ENCODE data around the gene GAK. TPM values are rescaled to one million over a fixed set of nuclear protein-coding genes. Genes with fewer than 3 reads are reported as not detected.

GAK gene
- total and polyA plus RNA-seq, 2 donors from 2014 or later: 92.0 to 124 TPM

DNA sequence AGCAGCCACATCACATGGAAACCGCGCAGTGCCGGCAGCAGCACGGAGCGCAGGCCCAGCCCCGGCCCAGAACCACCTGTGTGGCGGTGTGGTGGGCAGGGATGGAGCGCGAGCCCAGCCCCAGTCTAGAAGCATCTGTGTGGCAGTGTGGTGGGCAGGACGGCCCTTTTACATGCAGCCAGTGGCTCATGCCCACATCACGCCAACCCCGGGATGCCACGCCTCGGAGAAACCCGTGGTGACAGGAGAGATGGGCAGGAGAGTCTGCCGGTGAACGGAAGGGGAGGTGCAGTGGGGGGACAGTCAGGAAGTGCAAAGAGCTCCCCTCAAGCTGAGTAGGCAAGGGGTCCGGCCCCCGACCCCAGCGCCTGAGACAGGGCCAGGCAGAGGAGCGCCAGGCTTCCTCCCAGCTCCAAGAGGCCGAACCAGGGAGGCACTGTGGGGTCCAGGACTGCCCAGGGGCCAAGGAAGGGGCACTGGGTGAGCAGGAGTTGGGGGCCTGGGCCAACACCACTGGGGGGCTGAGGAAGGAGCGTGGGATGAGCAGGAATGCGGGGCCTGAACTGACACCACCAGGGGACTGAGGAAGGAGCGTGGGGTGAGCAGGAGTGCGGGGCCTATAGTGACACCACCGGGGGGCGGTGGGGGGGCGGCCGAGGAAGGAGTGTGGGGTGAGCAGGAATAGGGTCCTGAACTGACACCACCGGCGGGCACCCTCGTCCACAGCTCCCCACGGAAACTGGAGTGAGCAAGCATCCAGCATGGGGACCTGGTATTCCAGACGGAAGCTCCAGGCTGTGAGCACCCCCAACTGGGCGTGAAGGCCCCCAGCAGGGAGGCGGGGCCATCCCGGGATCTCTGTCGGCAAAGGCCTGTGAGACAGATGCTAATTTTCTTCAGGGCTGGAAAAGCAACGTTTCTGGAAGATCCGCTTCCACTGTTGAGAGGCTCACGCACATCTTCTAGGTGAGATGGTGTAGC is 28.8 kb downstream of the GAK start:
- no peak overlapping the region for H3K27ac ChIP-seq (ENCODE audit: low read depth in 2 of 2, low read length in 2 of 2)
- H3K4me1 ChIP-seq (ENCODE audit: control insufficient read depth in 2 of 3, insufficient read depth in 2 of 3, low read depth in 1 of 3, low read length in 3 of 3): no peaks in the 10 kb centered on the region
- intact Hi-C loops (cut with DNase I): no loop called here
- no peaks in the 10 kb centered on the region for H3K9me3 ChIP-seq (ENCODE audit: control insufficient read depth in 2 of 3, insufficient read depth in 1 of 3, low read length in 3 of 3)
- FAIRE-seq (no peak), DNase-seq (peak in 1 of 5 donors; percentile 64)
- no peak for TF ChIP-seq CTCF (IDR thresholded peaks at IDR 0.05; ENCODE audit: borderline replicate concordance, extremely low read depth, insufficient read depth)
- H3K9ac ChIP-seq (ENCODE audit: low read length in 3 of 3): no peak overlapping the region
- no peaks in the 10 kb centered on the region for H3K27me3 ChIP-seq (ENCODE audit: control insufficient read depth, insufficient read depth, low read length)
- H3K4me3 ChIP-seq (ENCODE audit: low read length in 3 of 3): no peak overlapping the region
- no peaks in the 10 kb centered on the region for H3K36me3 ChIP-seq (ENCODE audit: control insufficient read depth in 2 of 3, insufficient read depth in 3 of 3, low read length in 3 of 3)

- H3K9me3 ChIP-seq (ENCODE audit: control insufficient read depth in 2 of 3, insufficient read depth in 1 of 3, low read length in 3 of 3): no peaks in the 10 kb centered on the region
- intact Hi-C loops (cut with DNase I): no loop called here
- H3K4me1 ChIP-seq (ENCODE audit: control insufficient read depth in 2 of 3, insufficient read depth in 2 of 3, low read depth in 1 of 3, low read length in 3 of 3): no peaks in the 10 kb centered on the region
- TF ChIP-seq CTCF (IDR thresholded peaks at IDR 0.05; ENCODE audit: borderline replicate concordance, extremely low read depth, insufficient read depth): no peak
- no peak overlapping the region for H3K27ac ChIP-seq (ENCODE audit: low read depth in 2 of 2, low read length in 2 of 2)
- H3K27me3 ChIP-seq (ENCODE audit: control insufficient read depth, insufficient read depth, low read length): no peaks in the 10 kb centered on the region
- no peak overlapping the region for H3K4me3 ChIP-seq (ENCODE audit: low read length in 3 of 3)
- H3K36me3 ChIP-seq (ENCODE audit: control insufficient read depth in 2 of 3, insufficient read depth in 3 of 3, low read length in 3 of 3): peaks cover 0 to 10% (median 7%) of the 10 kb centered on the region in 3 donors
- no peak for FAIRE-seq
- H3K9ac ChIP-seq (ENCODE audit: low read length in 3 of 3): no peak overlapping the region
- peak in 1 of 5 donors; percentile 63 for DNase-seq
Observed at GRCh38 chr4:901192-901910, 30.8 kb downstream of the GAK start.

DNA sequence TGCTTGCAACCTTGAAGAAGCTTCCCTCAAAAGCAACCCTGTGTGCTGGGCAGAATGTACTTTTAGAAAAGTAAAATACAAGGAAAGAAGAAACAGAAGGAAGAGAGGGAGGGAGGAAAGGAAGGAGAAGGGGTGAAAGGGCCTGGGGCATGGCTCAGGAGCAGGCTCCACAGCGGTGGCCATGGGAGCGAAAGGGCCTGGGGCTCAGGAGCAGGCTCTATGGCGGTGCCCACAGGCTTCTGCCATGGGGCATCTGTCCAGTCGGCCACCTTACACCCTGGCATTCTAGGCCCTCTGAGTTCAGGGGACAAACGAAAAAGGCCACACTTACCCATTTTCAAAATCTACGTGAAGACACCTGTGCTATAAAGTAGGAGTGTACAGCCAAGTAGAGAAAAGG is 31.4 kb downstream of the GAK start:
- TF ChIP-seq CTCF (IDR thresholded peaks at IDR 0.05; ENCODE audit: borderline replicate concordance, extremely low read depth, insufficient read depth): no peak
- H3K27ac ChIP-seq (ENCODE audit: low read depth in 2 of 2, low read length in 2 of 2): no peak overlapping the region
- H3K9ac ChIP-seq (ENCODE audit: low read length in 3 of 3): no peak overlapping the region
- H3K4me3 ChIP-seq (ENCODE audit: low read length in 3 of 3): no peak overlapping the region
- H3K4me1 ChIP-seq (ENCODE audit: control insufficient read depth in 2 of 3, insufficient read depth in 2 of 3, low read depth in 1 of 3, low read length in 3 of 3): no peaks in the 10 kb centered on the region
- H3K27me3 ChIP-seq (ENCODE audit: control insufficient read depth, insufficient read depth, low read length): no peaks in the 10 kb centered on the region
- FAIRE-seq (no peak), DNase-seq (peak in 1 of 5 donors; percentile 52)
- no peaks in the 10 kb centered on the region for H3K9me3 ChIP-seq (ENCODE audit: control insufficient read depth in 2 of 3, insufficient read depth in 1 of 3, low read length in 3 of 3)
- peaks cover 0 to 10% (median 7%) of the 10 kb centered on the region in 3 donors for H3K36me3 ChIP-seq (ENCODE audit: control insufficient read depth in 2 of 3, insufficient read depth in 3 of 3, low read length in 3 of 3)
- intact Hi-C loops (cut with DNase I): no loop called here
